ENCODE measurements around the gene ADIPOR2.

DNA sequence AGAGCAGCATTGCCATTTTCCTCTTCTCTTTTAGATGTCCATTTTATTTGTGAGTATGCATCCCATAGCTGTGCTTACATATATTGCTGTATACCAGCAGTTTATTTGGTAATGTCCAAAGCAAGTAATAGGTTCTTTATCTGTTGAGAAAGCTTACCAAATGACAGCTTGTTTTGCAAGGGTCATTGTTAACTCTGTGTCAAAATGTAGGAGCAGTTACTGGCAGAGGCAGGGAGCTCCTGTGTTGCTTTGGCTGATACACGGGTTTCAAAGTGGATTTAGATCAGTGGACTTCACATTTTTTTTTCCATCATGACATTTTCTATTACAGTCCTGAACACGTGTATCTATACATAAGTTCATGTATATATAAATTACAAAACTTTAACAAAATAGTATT is 91.3 kb downstream of the ADIPOR2 start:
- TF ChIP-seq POLR2A (IDR thresholded peaks at IDR 0.05; ENCODE audit: low read depth, low read length) (no peak), POLR2AphosphoS5 (IDR thresholded peaks at IDR 0.05; ENCODE audit: low read depth, low read length) (no peak)
